ENCODE measurements around the gene TIMP4. TPM values are rescaled to one million over a fixed set of nuclear protein-coding genes. Genes with fewer than 3 reads are reported as not detected.
A peak's percentile ranks its signal among the peaks of the same experiment; 100 is the strongest.

The TIMP4 gene
- 10 to 100 TPM in 5 of 9 donors, 1 to 10 TPM in 4; 4.0 to 34.3 (median 10.5) TPM for total RNA-seq
- 10 to 100 TPM in 1 of 3 donors, 1 to 10 TPM in 2; 6.3 to 14.1 (median 6.8) TPM for polyA plus RNA-seq
- long read RNA-seq, donor 1: 0 reads
- long read RNA-seq, donor 2: 0 reads
- long read RNA-seq, donor 3: 0 reads
- long read RNA-seq, donor 4, transcript TIMP4-201 (5 exons, 1,650 nt): major isoform, 7 of 8 reads
- long read RNA-seq, donor 4, partial matches to known transcripts: 0 of 8 reads
- long read RNA-seq, donor 4, other reads (novel, unspliced or antisense): 1 of 8 reads
- long read RNA-seq, donor 5, partial matches to known transcripts: 0 of 6 reads
- long read RNA-seq, donor 5, other reads (novel, unspliced or antisense): 2 of 6 reads
- long read RNA-seq, donor 6, transcript TIMP4-201 (5 exons, 1,650 nt): major isoform, 13 of 13 reads
- long read RNA-seq, donor 6, partial matches to known transcripts: 0 of 13 reads
- long read RNA-seq, donor 6, other reads (novel, unspliced or antisense): 0 of 13 reads
- long read RNA-seq, donor 7, partial matches to known transcripts: 0 of 3 reads
- long read RNA-seq, donor 7, other reads (novel, unspliced or antisense): 0 of 3 reads
- long read RNA-seq, donor 8, partial matches to known transcripts: 0 of 2 reads
- long read RNA-seq, donor 8, other reads (novel, unspliced or antisense): 0 of 2 reads
- long read RNA-seq, donor 9, partial matches to known transcripts: 0 of 1 reads
- long read RNA-seq, donor 9, other reads (novel, unspliced or antisense): 0 of 1 reads
- long read RNA-seq, donor 10: 0 reads

- Histone ChIP-seq H3K36me3 (replicated peaks in 1 of 2) (no peaks in the 10 kb centered on the region), H3K27me3 (no peaks in the 10 kb centered on the region), H3K9me3 (replicated peaks in 1 of 3) (no peaks in the 10 kb centered on the region), H3K4me1 (replicated peaks in 1 of 2) (peaks cover 0 to 7% of the 10 kb centered on the region in 2 donors), H3K27ac (peak within 1 kb of the TSS in 4 of 5 donors; percentile 11 to 83 (median 36)), H3K4me3 (peak within 1 kb of the TSS in 2 of 4 donors; percentile 24 to 48)
- TF ChIP-seq POLR2A (IDR thresholded peaks at IDR 0.05): no peak
- TF ChIP-seq CTCF (IDR thresholded peaks at IDR 0.05): no peak
- WGBS, 4 donors: 24 to 36% (median 30%) methylated on average over 18 to 34 of the region's 34 CpGs
- DNase-seq: peak in 4 of 7 donors; percentile 10 to 64 (median 28)
- intact Hi-C loops (cut with DNase I): no loop called here
Observed at GRCh38 chr3:12158387-12159226, at the start of gene TIMP4. TIMP4 (minus strand) TSS chr3:12158912; CDS start chr3:12158840, 72 bp downstream.

GRCh38 chr3:12205171-12205570 is 46.5 kb upstream of the TIMP4 start:
- TF ChIP-seq CTCF (IDR thresholded peaks at IDR 0.05) (no peak), POLR2A (IDR thresholded peaks at IDR 0.05) (no peak)
- Histone ChIP-seq H3K27me3 (no peaks in the 10 kb centered on the region), H3K4me1 (replicated peaks in 1 of 2) (no peaks in the 10 kb centered on the region), H3K9me3 (replicated peaks in 1 of 3) (no peaks in the 10 kb centered on the region), H3K36me3 (replicated peaks in 1 of 2) (no peaks in the 10 kb centered on the region), H3K4me3 (no peak overlapping the region), H3K27ac (no peak overlapping the region)
- intact Hi-C loops (cut with DNase I): no loop called here
- WGBS, 4 donors: 87 to 92% (median 89%) methylated on average over 4 of the region's 4 CpGs
- DNase-seq: no peak

- H3K27ac ChIP-seq: no peak overlapping the region
- WGBS, 4 donors: 76 to 93% (median 79%) methylated on average over 2 of the region's 2 CpGs
- no peaks in the 10 kb centered on the region for H3K27me3 ChIP-seq
- no peak for DNase-seq
- H3K36me3 ChIP-seq (replicated peaks in 1 of 2): no peaks in the 10 kb centered on the region
- intact Hi-C loops (cut with DNase I): no loop called here
- no peaks in the 10 kb centered on the region for H3K4me1 ChIP-seq (replicated peaks in 1 of 2)
- no peak overlapping the region for H3K4me3 ChIP-seq
- H3K9me3 ChIP-seq (replicated peaks in 1 of 3): no peaks in the 10 kb centered on the region
- no peak for TF ChIP-seq CTCF (IDR thresholded peaks at IDR 0.05)
- no peak for TF ChIP-seq POLR2A (IDR thresholded peaks at IDR 0.05)
Observed at GRCh38 chr3:12201813-12202212, 43.1 kb upstream of the TIMP4 start.

All from adrenal gland (tissue), 19 donors.